HK-2 (cell line): ENCODE data around the gene CACNA1C.

Experiments used
- DNase-seq: peaks from one replicate; pipeline ENCODE4 v3.0.0-alpha.2; 2018; ENCODE audit not compliant: unreplicated experiment

CACNA1C gene

GRCh38 chr12:2456122-2456812 lies 403.5 kb downstream of the CACNA1C start:
- DNase-seq, result no peak

- no peak for DNase-seq
Measured at GRCh38 chr12:2456813-2457186, 404.0 kb downstream of the CACNA1C start.

GRCh38 chr12:2457215-2457932 lies 404.6 kb downstream of the CACNA1C start:
- DNase-seq, result no peak

GRCh38 chr12:2457933-2458414 lies 405.2 kb downstream of the CACNA1C start:
- no peak for DNase-seq

GRCh38 chr12:2460051-2460670 lies 407.4 kb downstream of the CACNA1C start:
- no peak for DNase-seq

GRCh38 chr12:2461046-2461445 lies 408.3 kb downstream of the CACNA1C start:
- DNase-seq, result no peak

- no peak for DNase-seq
Measured at GRCh38 chr12:2461645-2462044, 408.9 kb downstream of the CACNA1C start.

GRCh38 chr12:2462087-2462486 lies 409.3 kb downstream of the CACNA1C start:
- DNase-seq, result no peak

- no peak for DNase-seq
Measured at GRCh38 chr12:2463719-2464118, 410.9 kb downstream of the CACNA1C start.

- no peak for DNase-seq
Measured at GRCh38 chr12:2465681-2466080, 412.9 kb downstream of the CACNA1C start.

- DNase-seq, result no peak
Measured at GRCh38 chr12:2466211-2466610, 413.4 kb downstream of the CACNA1C start.

- DNase-seq, result no peak
Measured at GRCh38 chr12:2467447-2468195, 414.8 kb downstream of the CACNA1C start.

GRCh38 chr12:2475984-2476383 lies 423.2 kb downstream of the CACNA1C start:
- DNase-seq, result no peak

- DNase-seq, result no peak
Measured at GRCh38 chr12:2477009-2477766, 424.4 kb downstream of the CACNA1C start.

- no peak for DNase-seq
Measured at GRCh38 chr12:2479851-2480535, 427.2 kb downstream of the CACNA1C start.

- no peak for DNase-seq
Measured at GRCh38 chr12:2481346-2481745, 428.6 kb downstream of the CACNA1C start.

- DNase-seq, result no peak
Measured at GRCh38 chr12:2481951-2482350, 429.2 kb downstream of the CACNA1C start.

- no peak for DNase-seq
Measured at GRCh38 chr12:2482938-2483660, 430.3 kb downstream of the CACNA1C start.

- DNase-seq, result no peak
Measured at GRCh38 chr12:2483713-2484112, 430.9 kb downstream of the CACNA1C start.

GRCh38 chr12:2484141-2484776 lies 431.5 kb downstream of the CACNA1C start:
- no peak for DNase-seq
